Mucosa of descending colon (tissue), 3 donors: ENCODE measurements around the gene OPA1. TPM values are rescaled to one million over a fixed set of nuclear protein-coding genes. Genes with fewer than 3 reads are reported as not detected.

ENCODE experiments used
- ATAC-seq: fragments of 200-7000 bp; cut with Tn5 transposase; one replicate; pipeline ENCODE4 v1.9.1; 2020; ENCODE audit warnings: mild to moderate bottlenecking, moderate library complexity
- DNase-seq, 3 donors: peaks; one replicate each; pipeline ENCODE4 v3.0.0-alpha.2; 2020
- H3K36me3 ChIP-seq: fragments of 200-600 bp; one replicate; pipeline ENCODE4 v1.8.0; 2021; ENCODE audit warnings: low read depth, mild to moderate bottlenecking
- H3K4me1 ChIP-seq: fragments of 200-600 bp; one replicate; pipeline ENCODE4 v1.8.0; 2021; ENCODE audit warnings: low read depth, mild to moderate bottlenecking
- H3K4me3 ChIP-seq: fragments of 200-600 bp; one replicate; pipeline ENCODE4 v1.8.0; 2021; ENCODE audit warnings: mild to moderate bottlenecking
- H3K9me3 ChIP-seq: fragments of 200-600 bp; one replicate; pipeline ENCODE4 v1.8.0; 2021; ENCODE audit warnings: mild to moderate bottlenecking
- CTCF ChIP-seq: fragments of 200-600 bp; IDR thresholded peaks from one replicate; pipeline ENCODE4 v1.8.0; 2022; ENCODE audit warnings: antibody characterized with exemption, mild to moderate bottlenecking
- intact Hi-C, 2 donors: fragments of 100-400 bp; cut with DNase I in 1 of 2; cut with micrococcal nuclease in 1 of 2; formaldehyde crosslinking; loops; one replicate each; pipeline versions ENCODE4 v1.11.0 to v1.11.1; 2022; cut with DNase I, micrococcal nuclease
- total RNA-seq, 3 donors: library from RNA; stranded (reverse); fragmentation: NEBNext Ultra II Directional in 2 of 3; extraction: Animal tissue kit (Norgen Biotek cat#: 25700) in 2 of 3; gene quantifications; one replicate each; pipeline versions ENCODE4 v1.2.1 to v1.2.4, GENCODE V29; 2021 to 2023
- donor health status: DM: no; HTN: no; CAD: no; lungs with moderate emphysema.
- donor health status: DM: no; HTN: no; CAD: no.
- donor health status: DM: no; HTN: yes; CAD: no.

OPA1 gene
- total RNA-seq, 3 donors from 2014 or later: 67.8 to 90.8 (median 82.1) TPM

- DNase-seq (no peak), ATAC-seq (no peak)
- no peak for TF ChIP-seq CTCF
- Histone ChIP-seq H3K36me3 (no peaks in the 10 kb centered on the region), H3K4me1 (no peaks in the 10 kb centered on the region), H3K4me3 (no peak overlapping the region), H3K9me3 (peaks cover 12% of the 10 kb centered on the region)
- intact Hi-C loops: loop anchor here in 1 of 2 donors (10.0 kb wide), 1 partner anchor 232 kb away; no protein-coding TSS in a partner anchor
These were observed 119.9 kb downstream of the OPA1 start for GRCh38 chr3:193712938-193713337.

- Histone ChIP-seq H3K36me3 (no peaks in the 10 kb centered on the region), H3K4me3 (no peak overlapping the region), H3K4me1 (no peaks in the 10 kb centered on the region), H3K9me3 (peaks cover 12% of the 10 kb centered on the region)
- TF ChIP-seq CTCF: no peak
- intact Hi-C loops: loop anchor here in 1 of 2 donors (10.0 kb wide), 1 partner anchor 230 kb away; no protein-coding TSS in a partner anchor
- no peak for DNase-seq
- no peak for ATAC-seq
These were observed 121.6 kb downstream of the OPA1 start for GRCh38 chr3:193714523-193715137.

- ATAC-seq: no peak
- H3K9me3 ChIP-seq: peaks cover 12% of the 10 kb centered on the region
These were observed 123.1 kb downstream of the OPA1 start for GRCh38 chr3:193716150-193716549.

GRCh38 chr3:193719735-193720134, 126.7 kb downstream of the OPA1 start:
- Histone ChIP-seq H3K36me3 (no peaks in the 10 kb centered on the region), H3K9me3 (peaks cover 4% of the 10 kb centered on the region), H3K4me3 (no peak overlapping the region), H3K4me1 (no peaks in the 10 kb centered on the region)
- TF ChIP-seq CTCF: no peak
- intact Hi-C loops: loop anchor here in 1 of 2 donors (10.0 kb wide), 1 partner anchor 225 kb away; no protein-coding TSS in a partner anchor
- no peak for DNase-seq
- no peak for ATAC-seq

More at GRCh38 chr3:193716150-193716549, 123.1 kb downstream of the OPA1 start:
- Histone ChIP-seq H3K36me3 (no peaks in the 10 kb centered on the region), H3K4me3 (no peak overlapping the region), H3K4me1 (no peaks in the 10 kb centered on the region)
- no peak for TF ChIP-seq CTCF
- DNase-seq: no peak
- intact Hi-C loops: loop anchor here in 1 of 2 donors (10.0 kb wide), 1 partner anchor 229 kb away; no protein-coding TSS in a partner anchor

GRCh38 chr3:193720169-193720568, 127.2 kb downstream of the OPA1 start:
- no peaks in the 10 kb centered on the region for H3K9me3 ChIP-seq
- no peak overlapping the region for H3K4me3 ChIP-seq
- DNase-seq: no peak
- intact Hi-C loops: no loop called here
- TF ChIP-seq CTCF: no peak
- no peak for ATAC-seq
- no peaks in the 10 kb centered on the region for H3K4me1 ChIP-seq
- no peaks in the 10 kb centered on the region for H3K36me3 ChIP-seq
